HepG2 (cell line): ENCODE results near the gene RPL41. TPM values are rescaled to one million over a fixed set of nuclear protein-coding genes. Genes with fewer than 3 reads are reported as not detected.
A peak's percentile ranks its signal among the peaks of the same experiment; 100 is the strongest.

Source experiments
- ATAD3A ChIP-seq: sonication (generic); formaldehyde crosslinking; IDR thresholded peaks from 2 replicates; pipeline ENCODE4 v1.4.0; 2020; ENCODE audit warnings: missing genetic modification reagents
- ATF7 ChIP-seq, 2 experiments: fragments of 450-650 bp in 1 of 2; sonication (generic) in 1 of 2; formaldehyde crosslinking in 1 of 2; IDR thresholded peaks; 2 replicates each; pipeline versions ENCODE4 v1.4.0 to v1.6.1; 2016 to 2020; ENCODE audit warnings: antibody characterized with exemption in 1 of 2, mild to moderate bottlenecking in 1 of 2, missing genetic modification reagents in 1 of 2
- CAMTA2 ChIP-seq: sonication (generic); formaldehyde crosslinking; IDR thresholded peaks from 2 replicates; pipeline ENCODE4 v1.4.0; 2020; ENCODE audit warnings: mild to moderate bottlenecking, missing genetic modification reagents, borderline replicate concordance
- FOXO1 ChIP-seq: sonication (generic); formaldehyde crosslinking; IDR thresholded peaks from 2 replicates; pipeline ENCODE4 v1.4.0; 2020; ENCODE audit warnings: missing genetic modification reagents
- HNRNPUL1 ChIP-seq: fragments of 200-400 bp; formaldehyde crosslinking; IDR thresholded peaks from 2 replicates; pipeline ENCODE4 v1.6.1; 2017; ENCODE audit warnings: low read depth, mild to moderate bottlenecking, low read length, moderate library complexity
- MYC ChIP-seq: sonication (generic); formaldehyde crosslinking; IDR thresholded peaks from 2 replicates; pipeline ENCODE4 v1.9.0; 2021; ENCODE audit warnings: missing genetic modification reagents, borderline replicate concordance
- POGZ ChIP-seq: sonication (generic); formaldehyde crosslinking; IDR thresholded peaks from 2 replicates; pipeline ENCODE4 v1.4.0; 2020; ENCODE audit warnings: mild to moderate bottlenecking, missing genetic modification reagents
- POLR2AphosphoS2 ChIP-seq: IDR thresholded peaks from 2 replicates; pipeline ENCODE4 v1.6.1; 2011; ENCODE audit warnings: low read depth, low read length, improper control_type of control experiment
- SIN3B ChIP-seq: fragments of 150-350 bp; IDR thresholded peaks from 2 replicates; pipeline ENCODE4 v1.6.1; 2014; ENCODE audit warnings: low read length
- STAT5B ChIP-seq: sonication (generic); formaldehyde crosslinking; IDR thresholded peaks from 2 replicates; pipeline ENCODE4 v1.4.0; 2020; ENCODE audit warnings: missing genetic modification reagents
- YY1 ChIP-seq: IDR thresholded peaks from 2 replicates; pipeline ENCODE4 v1.6.1; 2011; ENCODE audit warnings: low read length, low read depth, moderate library complexity, mild to moderate bottlenecking; ENCODE audit not compliant: insufficient read depth, insufficient replicate concordance
- ZNF20 ChIP-seq: sonication (generic); formaldehyde crosslinking; IDR thresholded peaks from 2 replicates; pipeline ENCODE4 v1.4.0; 2020; ENCODE audit warnings: mild to moderate bottlenecking, moderate library complexity, missing genetic modification reagents
- ZNF460 ChIP-seq: sonication (generic); formaldehyde crosslinking; IDR thresholded peaks from 2 replicates; pipeline ENCODE4 v1.5.1; 2020; ENCODE audit warnings: missing genetic modification reagents, mild to moderate bottlenecking, borderline replicate concordance
- ZNF550 ChIP-seq: sonication (generic); formaldehyde crosslinking; IDR thresholded peaks from 2 replicates; pipeline ENCODE4 v1.4.0; 2020; ENCODE audit warnings: mild to moderate bottlenecking, missing genetic modification reagents, borderline replicate concordance
- polyA plus RNA-seq, 8 experiments: library from polyadenylated mRNA; depleted of rRNA in 3 of 8; stranded (reverse) in 7 of 8; unstranded in 1 of 8; fragments of >200 nt; fragmentation: Illumina TruSeq in 4 of 8; extraction: Trizol in 4 of 8; gene quantifications; 2 replicates each; pipeline versions ENCODE4 v1.2.1 to v1.2.3, GENCODE V29; 2011 to 2016; ENCODE audit warnings: low read depth in 4 of 8, missing spikeins in 1 of 8, mixed read lengths in 1 of 8; ENCODE audit not compliant: insufficient read depth in 1 of 8
- total RNA-seq, 5 experiments: library from RNA; depleted of rRNA; stranded (reverse); fragments of >200 nt; fragmentation: Illumina TruSeq; extraction: Trizol; gene quantifications; 2 replicates each; pipeline ENCODE4 v1.2.3, GENCODE V29; 2016; ENCODE audit warnings: low read depth in 1 of 5
- TF ChIP-seq, protein P1 (sequence below): sonication (generic); formaldehyde crosslinking; IDR thresholded peaks from 2 replicates; pipeline ENCODE4 v1.4.0; 2020; ENCODE audit warnings: missing genetic modification reagents
- TF ChIP-seq, protein P2 (sequence below): sonication (generic); formaldehyde crosslinking; IDR thresholded peaks from 2 replicates; pipeline ENCODE4 v1.4.0; 2020; ENCODE audit warnings: missing genetic modification reagents, borderline replicate concordance
- TF ChIP-seq, protein P3 (sequence below): sonication (generic); formaldehyde crosslinking; IDR thresholded peaks from one replicate; pipeline ENCODE4 v1.5.1; 2020; ENCODE audit warnings: mild to moderate bottlenecking, missing genetic modification reagents; ENCODE audit errors: not compliant biosample characterization

RPL41 gene
- total and polyA plus RNA-seq, 2 of the 13 experiments (the other 11 are each of a cell fraction or from before 2014, with no cell fraction given): 4,012 to 7,670 TPM

DNA sequence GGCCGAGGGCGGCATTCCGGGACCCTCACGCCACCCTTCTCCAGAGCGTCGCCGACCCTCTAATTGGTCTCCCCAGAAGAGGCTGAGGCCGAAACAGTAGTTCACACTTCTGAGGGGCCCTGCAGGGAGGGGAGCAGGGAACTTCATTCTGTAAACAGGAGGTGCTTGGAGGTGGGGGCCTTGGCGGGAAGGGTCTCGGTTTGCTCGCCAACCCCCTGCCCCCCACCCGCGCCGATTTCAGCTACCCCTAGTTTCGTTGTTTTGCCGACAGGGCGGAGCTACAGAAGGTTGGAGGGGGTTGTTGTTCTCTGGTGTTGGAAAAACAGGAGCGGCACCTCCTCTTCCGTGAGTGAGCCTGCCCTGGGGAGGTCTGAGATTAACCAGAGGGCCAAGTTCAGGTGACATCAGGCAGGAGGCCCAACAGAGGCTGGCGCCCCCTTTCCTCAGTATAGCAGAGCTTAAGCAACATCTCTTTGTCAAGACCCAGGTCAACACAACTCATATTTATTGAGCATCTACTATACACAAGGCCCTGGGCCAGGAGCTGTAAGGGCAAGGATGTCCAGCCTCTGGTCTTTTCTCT is 35.8 kb upstream of the RPL41 start (continued):
- TF ChIP-seq CAMTA2 (CRISPR knock-in tag): 0 out of 2 replicates have a peak, but pooled peaks have one; percentile 22
- TF ChIP-seq ZNF550 (CRISPR knock-in tag): no peak
- no peak; the same call in 1 of the 2 replicates for TF ChIP-seq ZNF460 (CRISPR knock-in tag)
- no peak for TF ChIP-seq POLR2AphosphoS2
- TF ChIP-seq, protein P1, sequence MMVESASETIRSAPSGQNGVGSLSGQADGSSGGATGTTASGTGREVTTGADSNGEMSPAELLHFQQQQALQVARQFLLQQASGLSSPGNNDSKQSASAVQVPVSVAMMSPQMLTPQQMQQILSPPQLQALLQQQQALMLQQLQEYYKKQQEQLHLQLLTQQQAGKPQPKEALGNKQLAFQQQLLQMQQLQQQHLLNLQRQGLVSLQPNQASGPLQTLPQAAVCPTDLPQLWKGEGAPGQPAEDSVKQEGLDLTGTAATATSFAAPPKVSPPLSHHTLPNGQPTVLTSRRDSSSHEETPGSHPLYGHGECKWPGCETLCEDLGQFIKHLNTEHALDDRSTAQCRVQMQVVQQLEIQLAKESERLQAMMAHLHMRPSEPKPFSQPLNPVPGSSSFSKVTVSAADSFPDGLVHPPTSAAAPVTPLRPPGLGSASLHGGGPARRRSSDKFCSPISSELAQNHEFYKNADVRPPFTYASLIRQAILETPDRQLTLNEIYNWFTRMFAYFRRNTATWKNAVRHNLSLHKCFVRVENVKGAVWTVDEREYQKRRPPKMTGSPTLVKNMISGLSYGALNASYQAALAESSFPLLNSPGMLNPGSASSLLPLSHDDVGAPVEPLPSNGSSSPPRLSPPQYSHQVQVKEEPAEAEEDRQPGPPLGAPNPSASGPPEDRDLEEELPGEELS: peak; percentile 92
- TF ChIP-seq SIN3B: no peak
- TF ChIP-seq STAT5B (CRISPR knock-in tag): no peak
- TF ChIP-seq, protein P2, sequence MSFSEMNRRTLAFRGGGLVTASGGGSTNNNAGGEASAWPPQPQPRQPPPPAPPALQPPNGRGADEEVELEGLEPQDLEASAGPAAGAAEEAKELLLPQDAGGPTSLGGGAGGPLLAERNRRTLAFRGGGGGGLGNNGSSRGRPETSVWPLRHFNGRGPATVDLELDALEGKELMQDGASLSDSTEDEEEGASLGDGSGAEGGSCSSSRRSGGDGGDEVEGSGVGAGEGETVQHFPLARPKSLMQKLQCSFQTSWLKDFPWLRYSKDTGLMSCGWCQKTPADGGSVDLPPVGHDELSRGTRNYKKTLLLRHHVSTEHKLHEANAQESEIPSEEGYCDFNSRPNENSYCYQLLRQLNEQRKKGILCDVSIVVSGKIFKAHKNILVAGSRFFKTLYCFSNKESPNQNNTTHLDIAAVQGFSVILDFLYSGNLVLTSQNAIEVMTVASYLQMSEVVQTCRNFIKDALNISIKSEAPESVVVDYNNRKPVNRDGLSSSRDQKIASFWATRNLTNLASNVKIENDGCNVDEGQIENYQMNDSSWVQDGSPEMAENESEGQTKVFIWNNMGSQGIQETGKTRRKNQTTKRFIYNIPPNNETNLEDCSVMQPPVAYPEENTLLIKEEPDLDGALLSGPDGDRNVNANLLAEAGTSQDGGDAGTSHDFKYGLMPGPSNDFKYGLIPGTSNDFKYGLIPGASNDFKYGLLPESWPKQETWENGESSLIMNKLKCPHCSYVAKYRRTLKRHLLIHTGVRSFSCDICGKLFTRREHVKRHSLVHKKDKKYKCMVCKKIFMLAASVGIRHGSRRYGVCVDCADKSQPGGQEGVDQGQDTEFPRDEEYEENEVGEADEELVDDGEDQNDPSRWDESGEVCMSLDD (CRISPR knock-in tag): peak; percentile 69; the same call in 1 of the 2 replicates
- peak; percentile 83 for TF ChIP-seq FOXO1 (CRISPR knock-in tag)
- TF ChIP-seq ZNF20 (CRISPR knock-in tag): no peak
- no peak for TF ChIP-seq ATAD3A (CRISPR knock-in tag)
- TF ChIP-seq, protein P3, sequence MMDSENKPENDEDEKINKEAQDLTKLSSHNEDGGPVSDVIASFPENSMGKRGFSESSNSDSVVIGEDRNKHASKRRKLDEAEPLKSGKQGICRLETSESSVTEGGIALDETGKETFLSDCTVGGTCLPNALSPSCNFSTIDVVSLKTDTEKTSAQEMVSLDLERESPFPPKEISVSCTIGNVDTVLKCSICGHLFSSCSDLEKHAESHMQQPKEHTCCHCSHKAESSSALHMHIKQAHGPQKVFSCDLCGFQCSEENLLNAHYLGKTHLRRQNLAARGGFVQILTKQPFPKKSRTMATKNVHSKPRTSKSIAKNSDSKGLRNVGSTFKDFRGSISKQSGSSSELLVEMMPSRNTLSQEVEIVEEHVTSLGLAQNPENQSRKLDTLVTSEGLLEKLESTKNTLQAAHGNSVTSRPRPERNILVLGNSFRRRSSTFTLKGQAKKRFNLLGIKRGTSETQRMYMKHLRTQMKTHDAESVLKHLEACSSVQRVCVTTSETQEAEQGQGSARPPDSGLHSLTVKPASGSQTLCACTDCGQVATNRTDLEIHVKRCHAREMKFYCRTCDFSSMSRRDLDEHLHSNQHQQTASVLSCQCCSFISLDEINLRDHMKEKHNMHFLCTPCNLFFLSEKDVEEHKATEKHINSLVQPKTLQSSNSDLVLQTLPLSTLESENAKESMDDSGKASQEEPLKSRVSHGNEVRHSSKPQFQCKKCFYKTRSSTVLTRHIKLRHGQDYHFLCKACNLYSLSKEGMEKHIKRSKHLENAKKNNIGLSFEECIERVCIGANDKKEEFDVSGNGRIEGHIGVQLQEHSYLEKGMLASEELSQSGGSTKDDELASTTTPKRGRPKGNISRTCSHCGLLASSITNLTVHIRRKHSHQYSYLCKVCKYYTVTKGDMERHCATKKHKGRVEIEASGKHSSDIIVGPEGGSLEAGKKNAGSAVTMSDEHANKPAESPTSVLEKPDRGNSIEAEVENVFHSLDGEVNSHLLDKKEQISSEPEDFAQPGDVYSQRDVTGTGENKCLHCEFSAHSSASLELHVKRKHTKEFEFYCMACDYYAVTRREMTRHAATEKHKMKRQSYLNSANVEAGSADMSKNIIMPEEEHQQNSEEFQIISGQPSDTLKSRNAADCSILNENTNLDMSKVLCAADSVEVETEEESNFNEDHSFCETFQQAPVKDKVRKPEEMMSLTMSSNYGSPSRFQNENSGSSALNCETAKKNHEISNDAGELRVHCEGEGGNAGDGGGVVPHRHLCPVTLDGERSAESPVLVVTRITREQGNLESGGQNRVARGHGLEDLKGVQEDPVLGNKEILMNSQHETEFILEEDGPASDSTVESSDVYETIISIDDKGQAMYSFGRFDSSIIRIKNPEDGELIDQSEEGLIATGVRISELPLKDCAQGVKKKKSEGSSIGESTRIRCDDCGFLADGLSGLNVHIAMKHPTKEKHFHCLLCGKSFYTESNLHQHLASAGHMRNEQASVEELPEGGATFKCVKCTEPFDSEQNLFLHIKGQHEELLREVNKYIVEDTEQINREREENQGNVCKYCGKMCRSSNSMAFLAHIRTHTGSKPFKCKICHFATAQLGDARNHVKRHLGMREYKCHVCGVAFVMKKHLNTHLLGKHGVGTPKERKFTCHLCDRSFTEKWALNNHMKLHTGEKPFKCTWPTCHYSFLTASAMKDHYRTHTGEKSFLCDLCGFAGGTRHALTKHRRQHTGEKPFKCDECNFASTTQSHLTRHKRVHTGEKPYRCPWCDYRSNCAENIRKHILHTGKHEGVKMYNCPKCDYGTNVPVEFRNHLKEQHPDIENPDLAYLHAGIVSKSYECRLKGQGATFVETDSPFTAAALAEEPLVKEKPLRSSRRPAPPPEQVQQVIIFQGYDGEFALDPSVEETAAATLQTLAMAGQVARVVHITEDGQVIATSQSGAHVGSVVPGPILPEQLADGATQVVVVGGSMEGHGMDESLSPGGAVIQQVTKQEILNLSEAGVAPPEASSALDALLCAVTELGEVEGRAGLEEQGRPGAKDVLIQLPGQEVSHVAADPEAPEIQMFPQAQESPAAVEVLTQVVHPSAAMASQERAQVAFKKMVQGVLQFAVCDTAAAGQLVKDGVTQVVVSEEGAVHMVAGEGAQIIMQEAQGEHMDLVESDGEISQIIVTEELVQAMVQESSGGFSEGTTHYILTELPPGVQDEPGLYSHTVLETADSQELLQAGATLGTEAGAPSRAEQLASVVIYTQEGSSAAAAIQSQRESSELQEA: no peak
- TF ChIP-seq ATF7 (IDR thresholded peaks at IDR 0.05): peak; percentile 64
- peak; percentile 87; the same call in 1 of the 2 replicates for TF ChIP-seq ATF7 (CRISPR knock-in tag; IDR thresholded peaks at IDR 0.05)
- TF ChIP-seq POGZ (CRISPR knock-in tag): no peak
- TF ChIP-seq YY1: no peak
- no peak for TF ChIP-seq HNRNPUL1
- no peak for TF ChIP-seq MYC (CRISPR knock-in tag)
